ENCODE measurements around the gene C20orf202.
"Not testable (repeated sequence)": the region's sequence is repeated elsewhere in the genome, so short reads cannot be mapped to it uniquely, and the experiment has no call there.

C20orf202 gene

GRCh38 chr20:1209447-1210387 is 6.5 kb downstream of the C20orf202 start:
- H3K4me3 ChIP-seq (ENCODE audit: control insufficient read depth, low read depth, low read length): no peak overlapping the region
- peak; percentile 17 for DNase-seq (ENCODE audit: low read depth)
- TF ChIP-seq, protein P1, sequence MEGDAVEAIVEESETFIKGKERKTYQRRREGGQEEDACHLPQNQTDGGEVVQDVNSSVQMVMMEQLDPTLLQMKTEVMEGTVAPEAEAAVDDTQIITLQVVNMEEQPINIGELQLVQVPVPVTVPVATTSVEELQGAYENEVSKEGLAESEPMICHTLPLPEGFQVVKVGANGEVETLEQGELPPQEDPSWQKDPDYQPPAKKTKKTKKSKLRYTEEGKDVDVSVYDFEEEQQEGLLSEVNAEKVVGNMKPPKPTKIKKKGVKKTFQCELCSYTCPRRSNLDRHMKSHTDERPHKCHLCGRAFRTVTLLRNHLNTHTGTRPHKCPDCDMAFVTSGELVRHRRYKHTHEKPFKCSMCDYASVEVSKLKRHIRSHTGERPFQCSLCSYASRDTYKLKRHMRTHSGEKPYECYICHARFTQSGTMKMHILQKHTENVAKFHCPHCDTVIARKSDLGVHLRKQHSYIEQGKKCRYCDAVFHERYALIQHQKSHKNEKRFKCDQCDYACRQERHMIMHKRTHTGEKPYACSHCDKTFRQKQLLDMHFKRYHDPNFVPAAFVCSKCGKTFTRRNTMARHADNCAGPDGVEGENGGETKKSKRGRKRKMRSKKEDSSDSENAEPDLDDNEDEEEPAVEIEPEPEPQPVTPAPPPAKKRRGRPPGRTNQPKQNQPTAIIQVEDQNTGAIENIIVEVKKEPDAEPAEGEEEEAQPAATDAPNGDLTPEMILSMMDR (conservative IDR thresholded peaks at IDR 0.05; ENCODE audit: control insufficient read depth, insufficient read depth, low read depth, low read length): peak; percentile 29

DNA sequence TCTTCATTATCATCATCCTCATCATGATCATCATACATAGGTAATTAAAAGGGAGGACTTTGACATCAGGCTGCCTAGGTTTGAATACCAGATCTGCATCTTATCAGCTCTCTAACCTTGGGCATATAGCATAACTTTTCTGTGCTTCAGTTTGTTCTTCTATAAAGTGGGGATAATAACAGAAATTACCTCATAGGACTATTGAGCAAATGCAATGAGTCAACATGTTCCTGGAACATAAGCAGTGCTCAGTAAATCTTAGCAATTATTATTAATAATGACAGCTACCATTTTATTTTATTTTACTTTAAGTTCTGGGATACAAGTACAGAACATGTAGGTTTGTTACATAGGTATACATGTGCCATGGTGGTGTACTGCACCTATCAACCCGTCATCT is 7.2 kb downstream of the C20orf202 start:
- TF ChIP-seq, protein P1 (conservative IDR thresholded peaks at IDR 0.05; ENCODE audit: control insufficient read depth, insufficient read depth, low read depth, low read length): no peak
- DNase-seq (ENCODE audit: low read depth): peak; percentile 38

GRCh38 chr20:1212023-1212422 is 8.8 kb downstream of the C20orf202 start:
- TF ChIP-seq, protein P1 (conservative IDR thresholded peaks at IDR 0.05; ENCODE audit: control insufficient read depth, insufficient read depth, low read depth, low read length): no peak

More for the DNA sequence above, 7.2 kb downstream of the C20orf202 start:
- H3K4me3 ChIP-seq (ENCODE audit: control insufficient read depth, low read depth, low read length): no peak overlapping the region

GRCh38 chr20:1212607-1213396 is 9.5 kb downstream of the C20orf202 start:
- DNase-seq (ENCODE audit: low read depth): peak; percentile 77
- TF ChIP-seq, protein P1 (conservative IDR thresholded peaks at IDR 0.05; ENCODE audit: control insufficient read depth, insufficient read depth, low read depth, low read length): peak; percentile 86
- no peak overlapping the region for H3K4me3 ChIP-seq (ENCODE audit: control insufficient read depth, low read depth, low read length)

More at GRCh38 chr20:1212023-1212422, 8.8 kb downstream of the C20orf202 start:
- no peak for DNase-seq (ENCODE audit: low read depth)
- H3K4me3 ChIP-seq (ENCODE audit: control insufficient read depth, low read depth, low read length): no peak overlapping the region

DNA sequence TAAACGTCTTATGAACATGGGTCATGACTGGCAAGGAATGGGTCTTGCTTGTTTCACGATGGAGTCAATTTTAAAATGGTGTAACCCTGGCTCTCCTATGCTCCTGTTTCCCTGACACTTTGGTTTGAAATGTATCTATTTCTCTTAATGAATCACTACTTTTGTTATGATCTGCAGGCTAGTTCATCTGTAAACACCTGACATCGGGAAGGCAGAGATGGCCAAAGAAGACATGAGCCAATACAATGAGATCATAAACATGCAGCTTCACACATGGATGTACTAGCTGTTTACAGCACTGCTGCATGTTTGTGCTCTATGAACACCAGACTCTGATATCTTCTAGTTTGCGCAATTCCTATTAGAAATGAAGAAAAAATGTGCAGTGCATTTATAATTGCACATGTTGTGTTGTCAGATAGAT is 11.6 kb downstream of the C20orf202 start:
- peak; percentile 36 for DNase-seq (ENCODE audit: low read depth)
- TF ChIP-seq, protein P1 (conservative IDR thresholded peaks at IDR 0.05; ENCODE audit: control insufficient read depth, insufficient read depth, low read depth, low read length): no peak

GRCh38 chr20:1215386-1216170 is 12.3 kb downstream of the C20orf202 start:
- DNase-seq (ENCODE audit: low read depth): no peak
- TF ChIP-seq, protein P1 (conservative IDR thresholded peaks at IDR 0.05; ENCODE audit: control insufficient read depth, insufficient read depth, low read depth, low read length): no peak
- H3K4me3 ChIP-seq (ENCODE audit: control insufficient read depth, low read depth, low read length): no peak overlapping the region

More for the DNA sequence above, 11.6 kb downstream of the C20orf202 start:
- H3K4me3 ChIP-seq (ENCODE audit: control insufficient read depth, low read depth, low read length): no peak overlapping the region

DNA sequence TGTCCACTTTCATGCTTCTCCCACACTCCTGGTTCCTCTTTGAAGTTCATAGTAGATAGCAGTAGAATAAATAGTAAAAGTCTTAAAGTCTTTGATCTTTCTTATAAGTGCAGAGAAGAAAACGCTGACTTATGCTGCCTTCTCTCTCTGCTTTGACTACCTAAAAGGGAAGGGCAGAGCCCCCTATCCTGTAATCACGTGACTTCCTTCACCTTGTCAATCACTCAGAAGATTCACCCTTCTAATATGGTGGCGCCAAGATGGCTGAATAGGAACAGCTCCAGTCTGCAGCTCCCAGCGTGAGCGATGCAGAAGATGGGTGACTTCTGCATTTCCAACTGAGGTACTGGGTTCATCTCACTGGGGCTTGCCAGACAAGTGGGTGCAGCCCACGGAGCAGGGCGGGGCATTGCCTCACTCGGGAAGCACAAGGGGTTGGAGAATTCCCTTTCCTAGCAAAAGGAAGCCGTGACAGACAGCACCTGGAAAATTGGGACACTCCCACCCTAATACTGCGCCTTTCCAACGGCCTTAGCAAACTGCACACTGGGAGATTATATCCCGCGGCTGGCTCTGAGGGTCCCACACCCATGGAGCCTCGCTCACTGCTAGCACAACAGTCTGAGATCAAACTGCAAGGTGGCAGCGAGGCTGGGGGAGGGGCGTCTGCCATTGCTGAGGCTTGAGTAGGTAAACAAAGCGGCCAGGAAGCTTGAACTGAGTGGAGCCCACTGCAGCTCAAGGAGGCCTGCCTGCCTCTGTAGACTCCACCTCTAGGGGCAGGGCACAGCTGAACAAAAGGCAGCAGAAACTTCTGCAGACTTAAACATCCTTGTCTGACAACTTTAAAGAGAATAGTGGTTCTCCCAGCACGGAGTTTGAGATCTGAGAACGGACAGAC is 13.5 kb downstream of the C20orf202 start:
- not testable (repeated sequence) for DNase-seq (ENCODE audit: low read depth)

GRCh38 chr20:1222750-1223149 is 19.5 kb downstream of the C20orf202 start:
- H3K4me3 ChIP-seq (ENCODE audit: control insufficient read depth, low read depth, low read length): not testable (repeated sequence)
- DNase-seq (ENCODE audit: low read depth): peak; percentile 8

More for the DNA sequence above, 13.5 kb downstream of the C20orf202 start:
- not testable (repeated sequence) for H3K4me3 ChIP-seq (ENCODE audit: control insufficient read depth, low read depth, low read length)
